Endothelial cell of umbilical vein (primary cell): Measurements from ENCODE around the gene NUP214.

Source experiments
- EZH2 ChIP-seq: IDR thresholded peaks from 2 replicates; pipeline ENCODE4 v1.6.1; 2012; ENCODE audit warnings: borderline replicate concordance, low read depth, mild to moderate bottlenecking, moderate library complexity, low read length, inconsistent platforms; ENCODE audit not compliant: severe bottlenecking
- GATA2 ChIP-seq: IDR thresholded peaks from 2 replicates; pipeline ENCODE4 v1.7.0; 2011; ENCODE audit warnings: low read depth, mild to moderate bottlenecking, moderate library complexity, mixed read lengths, low read length; ENCODE audit not compliant: insufficient read length, insufficient read depth
- JUN ChIP-seq: IDR thresholded peaks from 2 replicates; pipeline ENCODE4 v1.6.1; 2011; ENCODE audit warnings: borderline replicate concordance, low read depth; ENCODE audit not compliant: insufficient read length, insufficient read depth
- MYC ChIP-seq: IDR thresholded peaks from one replicate; pipeline ENCODE4 v1.6.1; 2011; ENCODE audit warnings: mild to moderate bottlenecking, low read depth, low read length
- POLR2A ChIP-seq: IDR thresholded peaks from 2 replicates; pipeline ENCODE4 v1.6.1; 2012; ENCODE audit warnings: low read depth, mild to moderate bottlenecking, control low read depth, low read length
- POLR2AphosphoS5 ChIP-seq: IDR thresholded peaks from 2 replicates; pipeline ENCODE4 v1.6.1; 2012; ENCODE audit warnings: low read depth, mild to moderate bottlenecking, control low read depth, low read length, moderate library complexity; ENCODE audit not compliant: insufficient read depth
- TF ChIP-seq, protein P1 (sequence below), 2 donors: IDR thresholded peaks; 1 replicate in 1 of 2; 2 replicates in 1 of 2; pipeline ENCODE4 v1.5.1; 2011; ENCODE audit warnings: low read length in 2 of 2, mild to moderate bottlenecking in 2 of 2, moderate library complexity in 2 of 2, control low read depth in 1 of 2, inconsistent platforms in 1 of 2, low read depth in 1 of 2; ENCODE audit not compliant: insufficient read depth in 1 of 2; ENCODE audit errors: extremely low read depth in 1 of 2

GRCh38 chr9:131235480-131235851, 110.1 kb downstream of the NUP214 start:
- TF ChIP-seq EZH2: no peak
- TF ChIP-seq, protein P1, sequence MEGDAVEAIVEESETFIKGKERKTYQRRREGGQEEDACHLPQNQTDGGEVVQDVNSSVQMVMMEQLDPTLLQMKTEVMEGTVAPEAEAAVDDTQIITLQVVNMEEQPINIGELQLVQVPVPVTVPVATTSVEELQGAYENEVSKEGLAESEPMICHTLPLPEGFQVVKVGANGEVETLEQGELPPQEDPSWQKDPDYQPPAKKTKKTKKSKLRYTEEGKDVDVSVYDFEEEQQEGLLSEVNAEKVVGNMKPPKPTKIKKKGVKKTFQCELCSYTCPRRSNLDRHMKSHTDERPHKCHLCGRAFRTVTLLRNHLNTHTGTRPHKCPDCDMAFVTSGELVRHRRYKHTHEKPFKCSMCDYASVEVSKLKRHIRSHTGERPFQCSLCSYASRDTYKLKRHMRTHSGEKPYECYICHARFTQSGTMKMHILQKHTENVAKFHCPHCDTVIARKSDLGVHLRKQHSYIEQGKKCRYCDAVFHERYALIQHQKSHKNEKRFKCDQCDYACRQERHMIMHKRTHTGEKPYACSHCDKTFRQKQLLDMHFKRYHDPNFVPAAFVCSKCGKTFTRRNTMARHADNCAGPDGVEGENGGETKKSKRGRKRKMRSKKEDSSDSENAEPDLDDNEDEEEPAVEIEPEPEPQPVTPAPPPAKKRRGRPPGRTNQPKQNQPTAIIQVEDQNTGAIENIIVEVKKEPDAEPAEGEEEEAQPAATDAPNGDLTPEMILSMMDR (IDR thresholded peaks at IDR 0.05; ENCODE audit: extremely low read depth in 1 of 2, insufficient read depth in 1 of 2, low read depth in 1 of 2, low read length in 2 of 2): no peak
- TF ChIP-seq POLR2AphosphoS5: no peak
- no peak for TF ChIP-seq JUN
- no peak for TF ChIP-seq POLR2A
- TF ChIP-seq MYC: no peak
- TF ChIP-seq GATA2: no peak
